ENCODE data around the gene RFPL3. TPM values are rescaled to one million over a fixed set of nuclear protein-coding genes. Genes with fewer than 3 reads are reported as not detected.

Gene RFPL3
- polyA plus RNA-seq, 5 donors: 0.15 to 0.22 TPM; not detected in 3

Other genes with a start within 250 kb of the RFPL3 start
- gene C22orf42, start 198.6 kb upstream of the RFPL3 start, polyA plus RNA-seq (ENCODE audit: insufficient read depth in 1 of 5, insufficient read length in 5 of 5, low replicate concordance in 1 of 5): under 1 TPM in 1 of 5 donors, not detected in 4; 0.39 TPM
- not detected for gene RFPL2, start 152.8 kb upstream of the RFPL3 start, polyA plus RNA-seq (ENCODE audit: insufficient read depth in 1 of 5, insufficient read length in 5 of 5, low replicate concordance in 1 of 5)
- gene SLC5A4, start 102.5 kb upstream of the RFPL3 start, polyA plus RNA-seq (ENCODE audit: insufficient read depth in 1 of 5, insufficient read length in 5 of 5, low replicate concordance in 1 of 5): 1 to 10 TPM in 1 of 5 donors, under 1 TPM in 4; 0.53 to 1.9 (median 0.91) TPM
- 10 to 100 TPM; 73.5 to 90.1 (median 81.1) TPM for gene RTCB, start 54.4 kb downstream of the RFPL3 start, polyA plus RNA-seq (ENCODE audit: insufficient read depth in 1 of 5, insufficient read length in 5 of 5, low replicate concordance in 1 of 5)
- not detected for gene BPIFC, start 106.6 kb downstream of the RFPL3 start, polyA plus RNA-seq (ENCODE audit: insufficient read depth in 1 of 5, insufficient read length in 5 of 5, low replicate concordance in 1 of 5)
- 100 to 1,000 TPM; 100 to 127 (median 110) TPM for gene FBXO7, start 116.9 kb downstream of the RFPL3 start, polyA plus RNA-seq (ENCODE audit: insufficient read depth in 1 of 5, insufficient read length in 5 of 5, low replicate concordance in 1 of 5)

All from right lung (tissue), 5 donors.